K562 (cell line): ENCODE data around the gene LETM1. TPM values are rescaled to one million over a fixed set of nuclear protein-coding genes. Genes with fewer than 3 reads are reported as not detected.

Experiments
- ATAC-seq: fragments of 200-7000 bp; cut with Tn5 transposase; 3 replicates; pipeline ENCODE4 v1.9.1; 2020; ENCODE audit warnings: moderate library complexity
- BruUV-seq: library from RNA; stranded (reverse); fragments of 400-500 nt; replicated peaks from 2 replicates; lab custom pipeline; 2021; lab: Mats Ljungman, UMichigan
- CTCF ChIA-PET: fragments of 300-600 bp; formaldehyde crosslinking; extraction: SDS; loops from one replicate; lab custom pipeline; 2021; ENCODE audit warnings: low intra/inter-chr PET ratio; lab: Yijun Ruan, JAX
- POLR2A ChIA-PET: fragments of 300-600, 350-650 bp; sonication (Branson Sonifier 250); formaldehyde crosslinking; extraction: SDS; loops from one replicate; lab custom pipeline; 2021; ENCODE audit warnings: antibody characterized with exemption, inconsistent platforms; lab: Yijun Ruan, JAX
- DNase-seq, 4 experiments: peaks; one replicate each; pipeline versions ENCODE4 v3.0.0 to v3.0.0-alpha.2; 2011 to 2018; ENCODE audit warnings: low spot score in 3 of 4, mixed read lengths in 3 of 4; ENCODE audit errors: extremely low read depth in 1 of 4
- FAIRE-seq: peaks from 2 replicates; lab custom pipeline; 2011; peaks lifted over from hg19 to GRCh38; lab: Jason Lieb, UNC
- H2AFZ ChIP-seq: 2 replicates; pipeline ENCODE4 v1.6.0; 2011; ENCODE audit warnings: low read depth, low read length, control low read depth, inconsistent platforms
- H3K27ac ChIP-seq: fragments of 200-600 bp; 3 replicates; pipeline ENCODE4 v1.8.0; 2011; ENCODE audit warnings: low read depth, mild to moderate bottlenecking, control low read depth, inconsistent platforms, low read length, moderate library complexity, mixed read lengths; ENCODE audit errors: extremely low read depth
- H3K27me3 ChIP-seq, 2 experiments: fragments of 300-600 bp in 1 of 2; 2 replicates in 1 of 2; 3 replicates in 1 of 2; pipeline versions ENCODE4 v1.6.0 to v1.8.0; 2011; ENCODE audit warnings: inconsistent platforms in 2 of 2, low read length in 2 of 2, mild to moderate bottlenecking in 1 of 2, mixed read lengths in 1 of 2, moderate library complexity in 1 of 2; ENCODE audit not compliant: control insufficient read depth in 2 of 2, insufficient read depth in 2 of 2
- H3K36me3 ChIP-seq: fragments of 300-600 bp; 3 replicates; pipeline ENCODE4 v1.8.0; 2011; ENCODE audit warnings: mild to moderate bottlenecking, low read length, inconsistent platforms; ENCODE audit not compliant: control insufficient read depth, insufficient read depth
- H3K4me1 ChIP-seq, 2 experiments: fragments of 200-600 bp in 1 of 2; replicated peaks in 1 of 2; 2 replicates in 1 of 2; 3 replicates in 1 of 2; pipeline versions ENCODE4 v1.5.1 to v1.8.0; 2011; ENCODE audit warnings: inconsistent platforms in 2 of 2, low read length in 2 of 2, mild to moderate bottlenecking in 1 of 2, mixed read lengths in 1 of 2, moderate library complexity in 1 of 2; ENCODE audit not compliant: control insufficient read depth in 2 of 2, insufficient read depth in 2 of 2
- H3K4me2 ChIP-seq: 2 replicates; pipeline ENCODE4 v1.6.1; 2011; ENCODE audit warnings: low read length, control low read depth, inconsistent platforms, mixed read lengths; ENCODE audit not compliant: insufficient read depth
- H3K4me3 ChIP-seq: fragments of 200-600 bp; sonication (generic), shearing (Covaris generic); 2 replicates; pipeline ENCODE4 v1.5.1; 2016; ENCODE audit warnings: control low read depth, inconsistent platforms
- H3K79me2 ChIP-seq: fragments of 200-600 bp; 3 replicates; pipeline ENCODE4 v1.8.0; 2011; ENCODE audit warnings: low read length, inconsistent platforms; ENCODE audit not compliant: control insufficient read depth, insufficient read depth
- H3K9ac ChIP-seq, 2 experiments: 2 replicates each; pipeline versions ENCODE4 v1.6.0 to v1.6.1; 2011; ENCODE audit warnings: low read depth in 2 of 2, low read length in 2 of 2, control low read depth in 1 of 2, inconsistent platforms in 1 of 2, mild to moderate bottlenecking in 1 of 2, mixed read lengths in 1 of 2; ENCODE audit not compliant: insufficient read depth in 1 of 2
- H3K9me1 ChIP-seq: one replicate; pipeline ENCODE4 v1.6.0; 2011; ENCODE audit warnings: inconsistent platforms, mild to moderate bottlenecking, low read length, moderate library complexity; ENCODE audit not compliant: control insufficient read depth, insufficient read depth
- H3K9me3 ChIP-seq: replicated peaks from 2 replicates; pipeline ENCODE4 v1.5.1; 2011; ENCODE audit warnings: low read depth, low read length, inconsistent platforms; ENCODE audit not compliant: control insufficient read depth, insufficient read depth
- H4K20me1 ChIP-seq: replicated peaks from 2 replicates; pipeline ENCODE4 v1.6.1; 2011; ENCODE audit warnings: low read length, inconsistent platforms, mixed read lengths; ENCODE audit not compliant: control insufficient read depth, insufficient read depth
- BMI1 ChIP-seq: fragments of 150-350 bp; IDR thresholded peaks from 2 replicates; pipeline ENCODE4 v1.6.1; 2014; ENCODE audit warnings: low read length
- CBFA2T2 ChIP-seq: fragments of 450-650 bp; conservative IDR thresholded peaks from 2 replicates; pipeline ENCODE4 v1.6.1; 2017; ENCODE audit warnings: mild to moderate bottlenecking
- HMGN3 ChIP-seq: IDR thresholded peaks from 2 replicates; pipeline ENCODE4 v1.6.1; 2011; ENCODE audit warnings: borderline replicate concordance, low read depth, mild to moderate bottlenecking, mixed read lengths, low read length; ENCODE audit not compliant: insufficient read length; ENCODE audit errors: extremely low read depth
- MEIS2 ChIP-seq: fragments of 450-650 bp; IDR thresholded peaks from 2 replicates; pipeline ENCODE4 v1.6.1; 2014; ENCODE audit warnings: mild to moderate bottlenecking; ENCODE audit not compliant: partially characterized antibody
- SP1 ChIP-seq: sonication (generic); formaldehyde crosslinking; IDR thresholded peaks from 2 replicates; pipeline ENCODE4 v1.8.1; 2022; ENCODE audit warnings: mild to moderate bottlenecking, missing genetic modification reagents
- ZNF354B ChIP-seq: fragments of 250-450 bp; sonication (Bioruptor Pico); IDR thresholded peaks from 2 replicates; pipeline ENCODE4 v1.4.0; 2020
- WGBS: fragments of 100-300 bp; shearing (Covaris generic); methylation state at CpG from one replicate; pipeline ENCODE4 v1.1.6; 2016; ENCODE audit warnings: low coverage, mixed read lengths; ENCODE audit not compliant: insufficient coverage; ENCODE audit errors: missing lambda C conversion rate; 5-methylcytosine and 5-hydroxymethylcytosine counted together
- in situ Hi-C: fragments of 300-500 bp; cut with MboI; formaldehyde crosslinking; loops from 4 replicates; pipeline ENCODE4 v1.15.0; 2018; ENCODE audit warnings: inconsistent platforms, mixed read lengths
- intact Hi-C: fragments of 100-400 bp; cut with micrococcal nuclease; formaldehyde crosslinking; loops from 2 replicates; pipeline ENCODE4 v1.14.2; 2022
- polyA plus RNA-seq, 8 experiments: library from polyadenylated mRNA; depleted of rRNA in 4 of 8; stranded (reverse) in 5 of 8; unstranded in 3 of 8; fragments of >200 nt; fragmentation: Nextera tagmentation in 2 of 8; fragmentation: Illumina TruSeq in 1 of 8; extraction: Ambion mirVana in 2 of 8; extraction: Trizol in 1 of 8; gene quantifications; 2 replicates each; pipeline versions ENCODE4 v1.2.1 to v1.2.3, GENCODE V29; 2011 to 2014; ENCODE audit warnings: inconsistent platforms in 1 of 8, missing spikeins in 1 of 8
- total RNA-seq, 7 experiments: library from RNA; depleted of rRNA in 6 of 7; stranded (reverse); fragments of >200 nt in 6 of 7; fragmentation: Illumina TruSeq in 2 of 7; extraction: Trizol in 2 of 7; gene quantifications; 2 replicates each; pipeline versions ENCODE4 v1.2.1 to v1.2.3, GENCODE V29; 2011 to 2021; ENCODE audit warnings: low replicate concordance in 1 of 7

The LETM1 gene
- total and polyA plus RNA-seq, 9 of the 15 experiments (the other 6 are each of a cell fraction or from before 2014, with no cell fraction given), result 3.9 to 109 (median 35.0) TPM

DNA sequence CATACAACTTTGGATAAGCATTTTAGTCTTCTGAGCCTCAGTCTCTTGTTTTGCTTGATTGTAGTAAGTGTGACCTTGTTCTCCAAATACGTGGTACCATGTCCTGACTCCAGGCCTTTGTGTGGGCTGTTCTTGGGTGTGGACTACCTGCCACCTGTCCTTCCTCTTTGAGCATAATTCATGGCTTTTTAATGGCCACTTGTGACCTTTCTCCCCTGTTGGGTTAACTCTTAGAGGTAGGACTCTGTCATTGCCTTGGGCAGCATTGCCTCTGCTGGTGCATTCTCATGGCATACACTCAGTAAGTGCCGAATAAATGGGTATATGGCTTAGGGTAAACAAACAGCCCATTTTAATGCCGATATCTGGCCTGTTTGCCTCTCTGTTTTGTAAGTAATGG lies 18.2 kb upstream of the LETM1 start:
- peak overlapping the region in 1 of 2 experiments; percentile 87; a peak in 2 of 4 replicates for H3K9ac ChIP-seq
- intact Hi-C loops (loop anchor here (5.0 kb wide), 1 partner anchor 543 kb away; the partner anchor contains the start of genes CFAP99 and ZFYVE28), in situ Hi-C loops (no loop called here)
- ATAC-seq (no peak), DNase-seq (no peak), FAIRE-seq (peak; percentile 42)
- BruUV-seq, result no TSS peak
- CTCF ChIA-PET, result no interaction called here
- H3K27ac ChIP-seq, result peak overlapping the region; percentile 96; the same call in 2 of the 3 replicates
- peaks cover 19% of the 10 kb centered on the region; the same call in 1 of the 2 replicates for H4K20me1 ChIP-seq
- peaks cover 81% of the 10 kb centered on the region for H3K79me2 ChIP-seq
- POLR2A ChIA-PET, result interaction anchor here (0.8 to 3.0 kb wide), 6 partner anchors 9 to 18 kb away, joined by 3 to 28 read pairs (median 4); no protein-coding TSS in a partner anchor
- TF ChIP-seq MEIS2 (peak; percentile 80), ZNF354B (no peak), BMI1 (no peak), CBFA2T2 (no peak), SP1 (no peak), HMGN3 (no peak)
- WGBS, result 42% methylated on average over 3 of the region's 3 CpGs
- peak overlapping the region; percentile 85 for H3K4me2 ChIP-seq
- no peak overlapping the region for H3K4me3 ChIP-seq
- H3K36me3 ChIP-seq, result peaks cover 26% of the 10 kb centered on the region; the same call in 2 of the 3 replicates
- no peaks in the 10 kb centered on the region for H3K9me1 ChIP-seq
- H2AFZ ChIP-seq, result no peak overlapping the region
- H3K27me3 ChIP-seq, result no peaks in the 10 kb centered on the region
- H3K9me3 ChIP-seq, result no peaks in the 10 kb centered on the region
- peaks cover 30 to 47% of the 10 kb centered on the region in 2 experiments for H3K4me1 ChIP-seq
